Activated CD4-positive, alpha-beta T cell treated with anti-CD3 and anti-CD28 coated beads, Interleukin-2, amount 50 U/mL, for 48 hours (primary cell): Measurements from ENCODE around the gene MCMBP.

Experiments used
- DNase-seq, 2 experiments: peaks; one replicate each; pipeline ENCODE4 v3.0.0-alpha.2; 2020

Gene MCMBP

GRCh38 chr10:119781498-119781897 is 91.1 kb downstream of the MCMBP start:
- no peak for DNase-seq

- DNase-seq, result no peak
These were observed 91.7 kb downstream of the MCMBP start for GRCh38 chr10:119780879-119781480.
